22Rv1 (cell line): ENCODE results near the gene ATXN10.

Source experiments
- H3K27ac ChIP-seq: fragments of 450-650 bp; 2 replicates; pipeline ENCODE4 v1.5.1; 2017
- ZFX ChIP-seq: fragments of 450-650 bp; IDR thresholded peaks from 2 replicates; pipeline ENCODE4 v1.6.1; 2017; ENCODE audit warnings: antibody characterized with exemption, borderline replicate concordance
- TF ChIP-seq, protein P1 (sequence below): fragments of 450-650 bp; IDR thresholded peaks from 2 replicates; pipeline ENCODE4 v1.5.1; 2017; ENCODE audit warnings: mild to moderate bottlenecking

ATXN10 gene

DNA sequence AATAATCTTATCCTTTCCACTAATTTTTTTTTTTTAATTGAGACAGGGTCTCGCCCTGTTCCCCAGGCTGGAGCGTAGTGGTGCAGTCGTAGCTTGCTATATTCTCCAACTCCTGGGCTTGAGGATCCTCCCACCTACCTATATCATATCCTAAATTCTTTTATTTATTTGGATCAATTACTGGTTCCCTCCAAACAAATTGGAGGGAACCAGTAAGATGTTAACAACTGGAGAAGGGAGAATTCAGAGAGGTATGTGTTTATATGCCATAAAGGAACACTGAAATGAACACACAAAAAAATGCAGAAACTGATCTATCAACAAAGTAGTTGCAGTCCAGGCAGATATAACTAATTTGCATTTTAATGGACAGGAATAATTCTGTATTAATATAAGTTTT is 63.6 kb downstream of the ATXN10 start:
- TF ChIP-seq, protein P1, sequence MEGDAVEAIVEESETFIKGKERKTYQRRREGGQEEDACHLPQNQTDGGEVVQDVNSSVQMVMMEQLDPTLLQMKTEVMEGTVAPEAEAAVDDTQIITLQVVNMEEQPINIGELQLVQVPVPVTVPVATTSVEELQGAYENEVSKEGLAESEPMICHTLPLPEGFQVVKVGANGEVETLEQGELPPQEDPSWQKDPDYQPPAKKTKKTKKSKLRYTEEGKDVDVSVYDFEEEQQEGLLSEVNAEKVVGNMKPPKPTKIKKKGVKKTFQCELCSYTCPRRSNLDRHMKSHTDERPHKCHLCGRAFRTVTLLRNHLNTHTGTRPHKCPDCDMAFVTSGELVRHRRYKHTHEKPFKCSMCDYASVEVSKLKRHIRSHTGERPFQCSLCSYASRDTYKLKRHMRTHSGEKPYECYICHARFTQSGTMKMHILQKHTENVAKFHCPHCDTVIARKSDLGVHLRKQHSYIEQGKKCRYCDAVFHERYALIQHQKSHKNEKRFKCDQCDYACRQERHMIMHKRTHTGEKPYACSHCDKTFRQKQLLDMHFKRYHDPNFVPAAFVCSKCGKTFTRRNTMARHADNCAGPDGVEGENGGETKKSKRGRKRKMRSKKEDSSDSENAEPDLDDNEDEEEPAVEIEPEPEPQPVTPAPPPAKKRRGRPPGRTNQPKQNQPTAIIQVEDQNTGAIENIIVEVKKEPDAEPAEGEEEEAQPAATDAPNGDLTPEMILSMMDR: no peak
- TF ChIP-seq ZFX: no peak
- H3K27ac ChIP-seq: no peak overlapping the region

DNA sequence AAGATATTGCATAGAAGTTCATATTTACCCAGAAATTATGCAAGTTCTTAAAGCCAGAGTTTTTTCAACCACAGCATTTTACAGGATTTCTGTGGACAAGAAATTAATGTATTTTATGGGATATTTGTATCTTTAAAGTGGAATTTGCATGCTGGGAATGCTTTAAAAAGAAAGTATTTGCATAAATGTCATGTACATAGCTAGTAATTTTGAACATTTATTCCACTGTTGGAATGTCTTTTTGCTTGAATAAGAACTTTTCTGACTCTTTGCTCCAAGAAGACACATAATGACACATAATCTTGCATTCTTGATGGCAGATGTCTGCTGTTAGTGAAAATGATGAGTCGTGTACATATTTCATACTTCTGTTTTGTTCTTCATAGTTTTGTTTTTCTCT is 66.6 kb downstream of the ATXN10 start:
- no peak for TF ChIP-seq ZFX
- H3K27ac ChIP-seq: no peak overlapping the region

DNA sequence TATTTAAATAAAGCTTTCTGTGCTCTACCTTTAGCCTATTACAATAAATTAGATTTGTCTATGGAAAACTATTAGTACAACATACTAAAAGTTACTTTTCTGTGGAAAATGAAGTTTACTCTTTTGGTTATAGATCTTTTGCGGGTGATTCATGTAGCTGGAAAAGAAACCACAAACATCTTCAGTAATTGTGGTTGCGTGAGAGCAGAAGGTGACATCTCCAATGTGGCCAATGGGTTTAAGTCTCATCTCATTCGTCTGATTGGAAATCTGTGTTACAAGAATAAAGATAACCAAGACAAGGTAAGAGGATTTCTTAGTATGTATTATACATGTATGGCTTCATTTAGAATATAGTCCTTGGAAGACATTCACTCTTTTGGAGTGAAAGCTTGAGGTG is 68.6 kb downstream of the ATXN10 start:
- TF ChIP-seq, protein P1: no peak
- TF ChIP-seq ZFX: no peak

DNA sequence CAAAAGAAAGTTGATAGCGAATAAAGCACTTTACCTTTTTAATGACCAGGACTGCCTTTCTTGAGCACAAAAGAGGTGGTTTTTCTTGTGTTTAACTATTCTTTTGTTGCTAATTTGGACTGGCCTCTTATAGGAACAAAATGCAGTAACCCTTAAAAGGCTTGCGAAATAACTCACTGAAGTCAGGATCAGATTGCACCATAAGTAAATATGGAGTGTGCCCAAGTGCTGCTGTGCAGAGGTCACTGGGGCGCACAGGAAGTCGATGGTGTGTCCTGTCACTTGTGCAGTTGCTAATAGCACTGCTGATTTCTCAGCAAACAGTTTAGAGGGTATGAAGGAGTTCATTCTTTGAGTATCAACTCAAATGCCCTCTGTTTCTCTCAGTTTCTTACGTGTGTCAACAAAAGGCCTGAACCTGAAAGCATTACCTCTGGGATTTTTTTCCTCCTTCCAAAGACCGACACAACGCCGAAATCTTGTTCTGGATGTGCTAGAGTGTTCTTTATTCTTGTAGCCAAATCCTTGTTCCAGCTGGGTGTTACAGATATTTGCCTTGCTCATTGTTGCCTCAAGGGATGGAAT is 71.3 kb downstream of the ATXN10 start:
- TF ChIP-seq, protein P1: no peak
- no peak for TF ChIP-seq ZFX
- peak overlapping the region; percentile 52 for H3K27ac ChIP-seq

More for the DNA sequence above, 68.6 kb downstream of the ATXN10 start:
- no peak overlapping the region for H3K27ac ChIP-seq

DNA sequence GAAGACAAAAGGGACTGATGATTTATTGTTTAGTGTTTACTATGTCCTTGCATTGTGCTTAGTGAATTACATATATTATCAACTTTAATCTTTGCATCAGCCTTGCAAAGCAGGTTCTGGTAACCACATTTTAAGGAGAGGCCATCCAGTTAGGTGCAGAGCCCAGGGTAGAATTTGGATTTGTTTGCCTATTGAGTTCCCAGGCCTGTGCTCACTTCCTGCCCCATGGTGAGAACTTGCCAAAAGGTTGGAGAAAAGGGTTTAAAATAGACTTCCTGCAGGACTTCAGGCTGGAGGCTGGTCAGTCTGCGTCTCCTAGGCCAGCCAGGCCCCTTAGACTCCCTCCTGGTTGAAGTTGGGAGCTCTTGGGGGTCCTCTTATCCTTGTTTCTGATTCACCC is 72.1 kb downstream of the ATXN10 start:
- TF ChIP-seq ZFX: no peak
- TF ChIP-seq, protein P1: no peak
- peak overlapping the region; percentile 52 for H3K27ac ChIP-seq

DNA sequence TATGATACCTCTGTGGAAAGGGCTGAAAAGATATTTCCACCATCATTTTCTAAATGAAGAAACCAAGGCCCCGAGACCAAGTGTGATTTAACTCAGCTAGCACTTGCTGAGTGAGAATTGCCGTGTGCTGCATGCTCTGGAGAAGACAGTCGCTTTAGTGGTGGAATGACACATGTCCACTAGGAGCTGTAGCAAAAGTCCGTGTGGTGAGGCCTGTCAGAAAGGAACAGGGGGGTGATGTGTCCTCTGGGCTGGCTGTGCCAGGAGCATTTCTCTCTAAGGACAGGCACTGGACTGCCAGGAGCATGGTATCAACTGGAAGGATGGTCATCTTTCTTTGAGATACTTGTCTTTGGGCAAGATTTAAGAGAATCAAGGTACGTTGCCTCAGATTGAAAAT is 72.8 kb downstream of the ATXN10 start:
- no peak for TF ChIP-seq ZFX
- TF ChIP-seq, protein P1: no peak
- H3K27ac ChIP-seq: no peak overlapping the region

DNA sequence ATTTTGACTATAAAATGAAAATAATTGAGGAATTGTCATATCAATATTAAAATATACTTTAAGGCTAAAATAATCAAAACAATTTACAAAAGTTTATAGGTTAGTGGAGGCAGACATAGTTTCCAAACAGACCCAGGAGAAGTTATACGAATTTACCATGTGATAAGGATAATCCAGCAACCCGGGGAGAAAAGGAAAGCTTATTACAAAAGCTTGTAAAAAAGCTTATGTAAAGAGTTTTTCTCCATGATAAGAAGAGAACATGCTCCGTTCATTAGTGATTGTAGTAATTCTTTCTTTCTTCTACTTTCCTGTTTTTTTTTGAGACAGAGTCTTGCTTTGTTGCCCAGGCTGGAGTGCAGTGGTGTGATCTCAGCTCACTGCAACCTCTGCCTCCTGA is 79.0 kb downstream of the ATXN10 start:
- no peak overlapping the region for H3K27ac ChIP-seq
- no peak for TF ChIP-seq ZFX
- TF ChIP-seq, protein P1: no peak

DNA sequence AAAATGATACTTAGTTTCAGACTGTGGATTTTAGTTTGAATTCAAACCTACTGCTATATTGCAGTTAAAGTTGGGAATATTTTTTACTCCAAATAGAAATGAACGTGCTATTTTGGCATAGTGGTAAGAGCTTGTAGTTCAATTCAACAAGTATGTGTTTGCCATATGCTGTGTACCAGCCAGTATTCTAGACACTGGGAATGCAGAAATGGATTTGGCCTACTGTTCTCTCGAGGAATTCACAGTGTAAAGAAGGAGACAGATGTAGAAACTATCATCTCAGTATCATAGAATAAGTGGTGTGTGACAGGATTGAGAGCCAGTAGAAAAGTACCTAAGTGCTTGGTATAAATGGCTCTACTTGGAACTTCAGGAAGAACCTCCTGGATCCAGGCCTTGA is 80.4 kb downstream of the ATXN10 start:
- H3K27ac ChIP-seq: no peak overlapping the region
- TF ChIP-seq, protein P1: no peak
- no peak for TF ChIP-seq ZFX
